Stimulated activated CD4-positive, alpha-beta T cell treated with anti-CD3 and anti-CD28 coated beads, Interleukin-1b, Interleukin-23, amount 100 ng/mL, for 4 hours (primary cell): ENCODE data around the gene NGEF.

Experiments
- DNase-seq, 2 donors: peaks; one replicate each; pipeline ENCODE4 v3.0.0-alpha.2; 2020; ENCODE audit warnings: low read depth in 2 of 2

Gene NGEF

GRCh38 chr2:233042549-233042948 is 29.5 kb upstream of the NGEF start:
- DNase-seq = no peak

GRCh38 chr2:233041722-233042323 is 28.8 kb upstream of the NGEF start:
- DNase-seq = no peak

GRCh38 chr2:233040571-233040970 is 27.5 kb upstream of the NGEF start:
- no peak for DNase-seq

GRCh38 chr2:233039846-233040530 is 26.9 kb upstream of the NGEF start:
- DNase-seq = no peak

- no peak for DNase-seq
Observed at GRCh38 chr2:233039212-233039845, 26.3 kb upstream of the NGEF start.

- DNase-seq = no peak
Observed at GRCh38 chr2:233037078-233037477, 24.0 kb upstream of the NGEF start.

GRCh38 chr2:233036162-233036838 is 23.2 kb upstream of the NGEF start:
- DNase-seq = no peak

GRCh38 chr2:233035426-233036161 is 22.5 kb upstream of the NGEF start:
- no peak for DNase-seq

GRCh38 chr2:233034091-233034882 is 21.2 kb upstream of the NGEF start:
- no peak for DNase-seq

GRCh38 chr2:233033672-233034071 is 20.6 kb upstream of the NGEF start:
- DNase-seq = no peak

GRCh38 chr2:233032551-233033320 is 19.7 kb upstream of the NGEF start, which contains the start of gene NEU2:
Gene NEU2 (plus strand): TSS chr2:233032672. CDS start chr2:233032672, 0 bp downstream.
- no peak for DNase-seq

GRCh38 chr2:233031556-233032500 is 18.8 kb upstream of the NGEF start:
- no peak for DNase-seq

- DNase-seq = no peak
Observed at GRCh38 chr2:233029321-233029720, 16.3 kb upstream of the NGEF start.

GRCh38 chr2:233026198-233026813 is 13.2 kb upstream of the NGEF start:
- DNase-seq = no peak

- DNase-seq = no peak
Observed at GRCh38 chr2:233025706-233026105, 12.7 kb upstream of the NGEF start.

- no peak for DNase-seq
Observed at GRCh38 chr2:233023761-233024410, 10.8 kb upstream of the NGEF start.

GRCh38 chr2:233023007-233023760 is 10.1 kb upstream of the NGEF start:
- no peak for DNase-seq
